Activated CD8-positive, alpha-beta memory T cell treated with anti-CD3 and anti-CD28 coated beads for 48 hours (primary cell): ENCODE results near the gene GFRA1.

Source experiments
- DNase-seq, 3 experiments: peaks; one replicate each; pipeline ENCODE4 v3.0.0-alpha.2; 2020; ENCODE audit warnings: low read depth in 2 of 3, low spot score in 2 of 3

The GFRA1 gene

GRCh38 chr10:116241085-116241484 is 31.9 kb downstream of the GFRA1 start:
- no peak for DNase-seq

- no peak for DNase-seq
Measured at GRCh38 chr10:116240157-116240950, 32.7 kb downstream of the GFRA1 start.

GRCh38 chr10:116239229-116239628 is 33.8 kb downstream of the GFRA1 start:
- DNase-seq: no peak

- no peak for DNase-seq
Measured at GRCh38 chr10:116237970-116238369, 35.0 kb downstream of the GFRA1 start.

GRCh38 chr10:116237260-116237659 is 35.7 kb downstream of the GFRA1 start:
- no peak for DNase-seq

GRCh38 chr10:116233230-116233629 is 39.8 kb downstream of the GFRA1 start:
- DNase-seq: no peak

- no peak for DNase-seq
Measured at GRCh38 chr10:116232613-116233012, 40.4 kb downstream of the GFRA1 start.

GRCh38 chr10:116226766-116227165 is 46.2 kb downstream of the GFRA1 start:
- no peak for DNase-seq

- no peak for DNase-seq
Measured at GRCh38 chr10:116226053-116226452, 47.0 kb downstream of the GFRA1 start.

- no peak for DNase-seq
Measured at GRCh38 chr10:116223289-116223688, 49.7 kb downstream of the GFRA1 start.

- no peak for DNase-seq
Measured at GRCh38 chr10:116221053-116221452, 52.0 kb downstream of the GFRA1 start.

- DNase-seq: no peak
Measured at GRCh38 chr10:116216676-116217075, 56.3 kb downstream of the GFRA1 start.

- no peak for DNase-seq
Measured at GRCh38 chr10:116215651-116216050, 57.4 kb downstream of the GFRA1 start.

- DNase-seq: no peak
Measured at GRCh38 chr10:116211682-116212081, 61.3 kb downstream of the GFRA1 start.

GRCh38 chr10:116210588-116211346 is 62.2 kb downstream of the GFRA1 start:
- DNase-seq: no peak

- DNase-seq: no peak
Measured at GRCh38 chr10:116209781-116210180, 63.2 kb downstream of the GFRA1 start.

- no peak for DNase-seq
Measured at GRCh38 chr10:116208956-116209567, 63.9 kb downstream of the GFRA1 start.

GRCh38 chr10:116207690-116208089 is 65.3 kb downstream of the GFRA1 start:
- no peak for DNase-seq

GRCh38 chr10:116203661-116204060 is 69.3 kb downstream of the GFRA1 start:
- DNase-seq: no peak

- no peak for DNase-seq
Measured at GRCh38 chr10:116201670-116202430, 71.2 kb downstream of the GFRA1 start.

GRCh38 chr10:116201011-116201410 is 72.0 kb downstream of the GFRA1 start:
- DNase-seq: no peak
